Esophagus muscularis mucosa (tissue), 3 donors: ENCODE data around the gene NR5A2.

Experiments used
- CTCF ChIP-seq, 3 experiments: fragments of 200-600 bp in 2 of 3; fragments of 450-650 bp in 1 of 3; sonication (generic) in 2 of 3; IDR thresholded peaks; one replicate each; pipeline ENCODE4 v1.5.1; 2017 to 2019; ENCODE audit warnings: antibody characterized with exemption in 3 of 3, mild to moderate bottlenecking in 2 of 3, moderate library complexity in 1 of 3
- POLR2AphosphoS5 ChIP-seq, 2 donors: sonication (generic); formaldehyde crosslinking; IDR thresholded peaks; one replicate each; pipeline ENCODE4 v1.6.1; 2017; ENCODE audit warnings: antibody characterized with exemption in 2 of 2

GRCh38 chr1:200147742-200148141 lies 120.2 kb downstream of the NR5A2 start:
- TF ChIP-seq CTCF (IDR thresholded peaks at IDR 0.05), result no peak
- no peak for TF ChIP-seq POLR2AphosphoS5 (IDR thresholded peaks at IDR 0.05)
